ENCODE measurements around the gene TECPR2.

DNA sequence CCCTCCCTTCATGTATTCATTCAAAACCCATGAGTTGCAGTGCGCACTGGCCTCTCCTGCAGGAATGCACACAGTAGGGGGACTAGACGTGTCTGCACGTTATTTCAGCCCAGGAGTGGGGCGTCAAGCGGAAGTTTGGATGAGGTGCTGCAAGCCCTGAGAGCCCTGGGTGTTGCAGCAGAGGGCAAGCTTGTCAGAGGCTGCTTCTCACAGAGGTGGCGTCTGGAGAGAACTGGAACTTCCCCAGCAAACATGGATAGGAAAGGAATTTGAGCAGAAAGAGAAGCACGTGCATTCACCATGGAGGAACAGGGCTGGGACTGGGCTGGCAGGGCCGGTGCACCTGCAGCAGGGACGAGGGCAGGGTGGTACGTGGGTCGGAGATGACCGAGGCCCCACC lies 64.9 kb downstream of the TECPR2 start:
- TF ChIP-seq, protein P1, sequence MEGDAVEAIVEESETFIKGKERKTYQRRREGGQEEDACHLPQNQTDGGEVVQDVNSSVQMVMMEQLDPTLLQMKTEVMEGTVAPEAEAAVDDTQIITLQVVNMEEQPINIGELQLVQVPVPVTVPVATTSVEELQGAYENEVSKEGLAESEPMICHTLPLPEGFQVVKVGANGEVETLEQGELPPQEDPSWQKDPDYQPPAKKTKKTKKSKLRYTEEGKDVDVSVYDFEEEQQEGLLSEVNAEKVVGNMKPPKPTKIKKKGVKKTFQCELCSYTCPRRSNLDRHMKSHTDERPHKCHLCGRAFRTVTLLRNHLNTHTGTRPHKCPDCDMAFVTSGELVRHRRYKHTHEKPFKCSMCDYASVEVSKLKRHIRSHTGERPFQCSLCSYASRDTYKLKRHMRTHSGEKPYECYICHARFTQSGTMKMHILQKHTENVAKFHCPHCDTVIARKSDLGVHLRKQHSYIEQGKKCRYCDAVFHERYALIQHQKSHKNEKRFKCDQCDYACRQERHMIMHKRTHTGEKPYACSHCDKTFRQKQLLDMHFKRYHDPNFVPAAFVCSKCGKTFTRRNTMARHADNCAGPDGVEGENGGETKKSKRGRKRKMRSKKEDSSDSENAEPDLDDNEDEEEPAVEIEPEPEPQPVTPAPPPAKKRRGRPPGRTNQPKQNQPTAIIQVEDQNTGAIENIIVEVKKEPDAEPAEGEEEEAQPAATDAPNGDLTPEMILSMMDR (IDR thresholded peaks at IDR 0.05; ENCODE audit: low read depth, low read length, poor library complexity, severe bottlenecking): no peak
- no peak for TF ChIP-seq EZH2phosphoT487 (IDR thresholded peaks at IDR 0.05; ENCODE audit: borderline replicate concordance, low read length)

All from DOHH2 (cell line).